Left kidney (tissue), 8 donors: ENCODE measurements around the gene TIMM21. TPM values are rescaled to one million over a fixed set of nuclear protein-coding genes. Genes with fewer than 3 reads are reported as not detected.
A peak's percentile ranks its signal among the peaks of the same experiment; 100 is the strongest.

Source experiments
- DNase-seq: peaks from one replicate; pipeline ENCODE4 v3.0.0-alpha.2; 2013
- long read RNA-seq, 8 donors: transcript quantifications; one replicate each; lab custom pipeline, GENCODE V29; 2026
- polyA plus RNA-seq: library from polyadenylated mRNA; unstranded; fragments of 120-200 nt; gene quantifications from one replicate; pipeline ENCODE4 v1.2.1, GENCODE V29; 2013; ENCODE audit not compliant: insufficient read length

Gene TIMM21, protein sequence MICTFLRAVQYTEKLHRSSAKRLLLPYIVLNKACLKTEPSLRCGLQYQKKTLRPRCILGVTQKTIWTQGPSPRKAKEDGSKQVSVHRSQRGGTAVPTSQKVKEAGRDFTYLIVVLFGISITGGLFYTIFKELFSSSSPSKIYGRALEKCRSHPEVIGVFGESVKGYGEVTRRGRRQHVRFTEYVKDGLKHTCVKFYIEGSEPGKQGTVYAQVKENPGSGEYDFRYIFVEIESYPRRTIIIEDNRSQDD
- 73.7 TPM for polyA plus RNA-seq
- long read RNA-seq, donor 1, transcript TIMM21-201 (6 exons, 3,095 nt), result major isoform, 10 of 22 reads
- long read RNA-seq, donor 1, transcript TIMM21-205 (3 exons, 579 nt), result minor isoform, 5 of 22 reads
- long read RNA-seq, donor 1, partial matches to known transcripts, result 5 of 22 reads
- long read RNA-seq, donor 1, other reads (novel, unspliced or antisense), result 0 of 22 reads
- long read RNA-seq, donor 2, transcript TIMM21-201 (6 exons, 3,095 nt), result major isoform, 13 of 22 reads
- long read RNA-seq, donor 2, partial matches to known transcripts, result 8 of 22 reads
- long read RNA-seq, donor 2, other reads (novel, unspliced or antisense), result 0 of 22 reads
- long read RNA-seq, donor 3, transcript TIMM21-201 (6 exons, 3,095 nt), result major isoform, 6 of 9 reads
- long read RNA-seq, donor 3, partial matches to known transcripts, result 0 of 9 reads
- long read RNA-seq, donor 3, other reads (novel, unspliced or antisense), result 0 of 9 reads
- long read RNA-seq, donor 4, partial matches to known transcripts, result 0 of 1 reads
- long read RNA-seq, donor 4, other reads (novel, unspliced or antisense), result 0 of 1 reads
- long read RNA-seq, donor 5, transcript TIMM21-201 (6 exons, 3,095 nt), result major isoform, 30 of 41 reads
- long read RNA-seq, donor 5, partial matches to known transcripts, result 6 of 41 reads
- long read RNA-seq, donor 5, other reads (novel, unspliced or antisense), result 0 of 41 reads
- long read RNA-seq, donor 6, transcript TIMM21-201 (6 exons, 3,095 nt), result major isoform, 9 of 14 reads
- long read RNA-seq, donor 6, partial matches to known transcripts, result 0 of 14 reads
- long read RNA-seq, donor 6, other reads (novel, unspliced or antisense), result 0 of 14 reads
- long read RNA-seq, donor 7, transcript TIMM21-201 (6 exons, 3,095 nt), result major isoform, 23 of 52 reads
- long read RNA-seq, donor 7, transcript TIMM21-206 (4 exons, 590 nt), result minor isoform, 8 of 52 reads
- long read RNA-seq, donor 7, partial matches to known transcripts, result 19 of 52 reads
- long read RNA-seq, donor 7, other reads (novel, unspliced or antisense), result 0 of 52 reads
- long read RNA-seq, donor 8, transcript TIMM21-201 (6 exons, 3,095 nt), result major isoform, 8 of 10 reads
- long read RNA-seq, donor 8, partial matches to known transcripts, result 0 of 10 reads
- long read RNA-seq, donor 8, other reads (novel, unspliced or antisense), result 0 of 10 reads

GRCh38 chr18:74147779-74148542, at the start of gene TIMM21, which contains the start of gene FBXO15:
TSS of gene TIMM21 (plus strand) at chr18:74148523. CDS start at chr18:74148809, 286 bp downstream.
TSS of gene FBXO15 (minus strand) at chr18:74147834. CDS start at chr18:74147785, 49 bp downstream.
- peak; percentile 95 for DNase-seq

DNA sequence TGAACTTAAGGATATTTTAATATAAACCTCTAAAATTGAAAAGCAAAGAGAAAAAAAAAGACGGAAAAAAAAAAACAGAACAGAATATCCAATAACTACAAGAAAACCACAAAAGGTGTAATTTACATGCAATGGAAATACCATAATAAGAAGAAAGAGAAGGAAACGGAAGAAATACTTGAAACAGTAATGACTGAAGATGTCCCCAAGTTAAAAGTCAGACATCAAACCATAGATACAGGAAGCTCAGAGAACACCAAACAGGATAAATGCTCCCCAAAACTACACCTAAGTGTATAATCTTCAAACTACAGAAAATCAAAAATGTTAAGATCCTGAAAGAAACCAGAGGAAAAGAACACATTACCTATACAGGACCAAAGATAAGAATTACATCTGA, 39.9 kb upstream of the TIMM21 start:
- no peak for DNase-seq

- no peak for DNase-seq
These were observed 38.2 kb upstream of the TIMM21 start for GRCh38 chr18:74110149-74110548.

GRCh38 chr18:74110976-74111375, 37.3 kb upstream of the TIMM21 start:
- no peak for DNase-seq

GRCh38 chr18:74113711-74114110, 34.6 kb upstream of the TIMM21 start:
- DNase-seq, result no peak

DNA sequence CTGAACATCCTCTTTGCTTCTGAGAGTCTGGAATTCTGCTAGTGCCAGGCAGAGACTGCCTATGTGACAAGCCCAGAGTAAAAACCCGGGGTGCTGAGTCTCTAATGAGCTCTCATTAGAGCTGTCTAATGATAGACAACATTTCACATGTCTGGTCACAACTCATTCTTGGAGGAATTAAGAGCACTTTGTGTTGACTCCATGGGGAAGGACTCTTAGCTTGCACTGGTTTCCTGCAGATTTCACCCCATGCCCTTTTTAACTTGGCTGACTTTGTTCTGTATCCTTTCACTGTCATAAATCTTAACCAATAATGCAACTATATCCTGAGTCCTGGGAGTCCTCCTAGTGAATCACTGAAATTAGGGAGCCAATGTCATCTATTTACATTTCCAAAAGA, 34.2 kb upstream of the TIMM21 start:
- DNase-seq, result no peak

DNA sequence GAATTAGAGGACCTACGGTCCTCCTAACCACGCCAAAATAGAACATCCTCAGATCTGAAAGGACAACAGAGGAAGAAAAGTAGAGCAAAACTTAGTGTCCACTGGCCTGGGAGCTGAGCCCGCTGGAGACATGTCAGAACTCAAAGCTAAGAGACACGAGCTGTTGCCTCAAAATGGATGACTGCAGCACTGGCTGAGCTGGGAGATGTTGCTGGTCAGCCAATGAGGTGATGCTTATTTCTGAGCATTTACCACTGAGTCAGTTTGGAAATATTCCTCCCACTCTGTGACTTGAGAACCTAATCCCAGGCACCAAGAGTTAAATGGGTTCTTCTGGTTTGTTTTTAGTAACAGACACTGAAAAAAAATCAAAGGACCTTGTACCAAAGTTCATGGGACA, 33.3 kb upstream of the TIMM21 start:
- no peak for DNase-seq

DNA sequence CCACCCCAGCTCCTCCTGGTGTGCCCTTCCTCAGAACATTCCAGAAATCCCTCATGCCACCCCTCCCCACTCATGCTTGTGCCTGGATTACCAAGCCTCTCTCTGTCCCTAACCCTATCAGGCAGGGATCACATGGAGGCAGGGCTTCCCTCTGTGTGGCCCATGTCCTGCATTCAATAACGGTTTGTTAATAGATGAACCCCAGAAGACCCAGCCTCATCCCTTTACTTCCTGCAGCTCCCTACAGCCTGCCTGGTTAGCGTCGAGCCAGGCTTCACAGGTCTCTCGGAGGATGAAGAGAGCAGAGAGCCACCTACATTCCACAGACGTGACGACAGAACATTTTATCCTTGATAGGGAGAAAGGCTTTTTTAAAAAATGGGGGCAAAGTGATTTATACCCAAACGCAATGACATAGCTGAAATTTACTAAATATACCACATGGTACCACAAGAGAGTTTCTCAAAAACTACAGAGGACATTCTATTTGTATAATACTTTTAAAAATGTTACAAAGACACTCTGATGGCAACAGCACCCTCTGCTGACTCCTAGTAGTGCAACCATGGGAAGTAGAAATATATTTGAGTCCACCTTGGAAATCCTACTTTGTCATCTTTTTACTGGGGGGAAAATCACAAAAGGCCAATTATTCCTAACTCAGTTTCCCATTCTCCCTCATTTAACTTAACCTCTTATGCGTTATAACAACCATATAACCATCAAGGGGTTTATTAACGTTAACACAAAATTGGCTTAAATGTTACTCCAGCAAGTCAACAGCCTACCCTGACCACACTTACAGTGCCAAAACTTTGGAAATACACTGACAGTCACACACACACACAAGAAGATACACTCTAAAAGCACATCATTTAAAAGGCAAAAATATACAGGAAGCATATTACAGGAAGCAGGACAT, 31.4 kb upstream of the TIMM21 start:
- DNase-seq, result peak; percentile 61

DNA sequence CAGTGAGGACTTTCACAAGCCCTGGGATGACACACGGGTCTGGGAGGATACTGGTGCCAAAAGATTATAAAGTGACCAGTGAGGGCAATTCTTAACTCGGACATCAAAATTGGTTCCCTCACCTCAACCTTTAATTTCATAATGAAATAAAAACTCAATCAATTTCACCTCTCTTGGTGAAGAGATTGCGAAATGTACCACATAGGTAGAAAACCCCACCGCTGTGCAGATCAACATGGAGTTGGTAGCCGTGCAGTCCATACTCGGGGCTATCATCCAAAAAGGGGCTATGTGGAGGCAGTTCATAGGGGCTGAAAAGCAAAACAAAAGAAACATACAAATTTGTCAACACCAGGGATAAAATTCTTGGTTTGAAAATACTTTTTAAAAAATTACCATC, 25.1 kb upstream of the TIMM21 start:
- DNase-seq, result no peak

GRCh38 chr18:74124642-74125041, 23.7 kb upstream of the TIMM21 start:
- no peak for DNase-seq

- DNase-seq, result no peak
These were observed 21.4 kb upstream of the TIMM21 start for GRCh38 chr18:74126684-74127655.

DNA sequence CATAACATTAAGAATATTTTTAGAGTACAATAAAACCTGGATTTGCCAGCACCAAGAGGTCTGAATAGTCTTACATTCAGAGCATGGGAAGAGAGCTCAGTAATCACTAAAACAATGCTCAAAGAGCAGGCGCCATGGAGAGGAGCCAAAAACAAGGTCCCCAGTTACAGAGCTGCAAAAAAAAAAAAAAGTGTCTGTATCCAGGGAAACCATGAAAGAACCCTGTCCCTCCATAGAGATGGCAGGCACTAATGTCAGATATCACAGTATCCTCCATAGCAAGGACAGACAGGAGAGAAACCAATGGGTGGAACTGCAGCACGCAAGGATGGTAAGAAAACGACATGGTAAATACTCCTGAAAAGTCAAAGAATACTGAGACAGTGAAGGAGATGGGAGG, 20.2 kb upstream of the TIMM21 start:
- no peak for DNase-seq

DNA sequence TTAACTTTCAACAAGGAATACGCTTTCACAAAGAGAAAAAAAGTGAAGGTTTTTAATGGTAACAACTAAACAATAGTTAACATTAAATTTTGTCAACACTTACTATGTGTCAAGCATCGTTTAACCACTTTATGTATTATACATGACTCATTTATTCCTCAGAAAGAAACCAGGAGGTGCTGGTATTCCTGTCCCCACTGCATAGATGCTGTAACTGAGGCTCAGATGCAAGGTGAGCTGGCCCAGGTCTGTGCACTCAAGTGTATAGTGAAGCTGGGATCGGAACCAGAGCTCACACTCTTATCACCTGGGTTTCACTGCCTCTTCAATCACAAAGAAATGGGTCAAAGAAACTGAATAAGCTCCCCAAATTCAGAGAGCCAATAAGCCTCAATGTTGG, 17.2 kb upstream of the TIMM21 start:
- DNase-seq, result no peak

DNA sequence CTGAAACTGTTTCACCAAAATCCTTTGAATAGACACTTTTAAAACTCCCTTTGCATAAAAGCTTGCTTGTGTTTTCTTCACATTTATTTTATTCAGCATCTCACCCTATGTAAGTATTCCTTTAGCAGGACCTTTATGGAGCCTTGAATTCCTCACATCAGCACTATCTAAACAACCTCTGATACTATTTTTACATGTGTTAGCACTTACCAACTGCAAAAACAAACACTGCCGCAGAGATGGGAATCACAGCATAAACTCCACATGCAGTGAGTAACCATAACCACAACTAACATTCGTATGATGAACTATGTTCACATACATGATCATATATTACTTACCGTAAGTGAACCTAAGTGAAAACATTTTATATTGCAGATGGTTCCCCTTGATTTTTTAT, 16.1 kb upstream of the TIMM21 start:
- no peak for DNase-seq

- DNase-seq, result no peak
These were observed 10.3 kb upstream of the TIMM21 start for GRCh38 chr18:74137920-74138538.

DNA sequence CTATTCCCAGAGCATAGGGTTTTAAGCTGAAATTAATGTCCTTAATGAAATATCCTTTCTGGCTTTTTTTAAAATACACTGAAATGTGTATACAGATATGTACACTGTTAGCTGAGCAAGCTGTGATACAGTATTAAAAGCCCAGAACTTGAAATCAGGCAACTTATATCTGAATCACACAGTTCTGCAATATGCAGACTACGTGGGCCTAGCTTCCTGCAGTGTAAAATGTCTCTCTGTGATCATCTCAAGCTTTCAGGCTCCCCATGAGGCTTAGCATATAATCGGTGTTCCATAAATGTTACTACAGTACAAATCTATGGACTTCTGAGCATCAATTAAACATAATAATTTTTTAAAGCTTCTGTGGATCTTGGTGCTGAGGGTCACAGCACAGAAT, 8.9 kb upstream of the TIMM21 start:
- no peak for DNase-seq

DNA sequence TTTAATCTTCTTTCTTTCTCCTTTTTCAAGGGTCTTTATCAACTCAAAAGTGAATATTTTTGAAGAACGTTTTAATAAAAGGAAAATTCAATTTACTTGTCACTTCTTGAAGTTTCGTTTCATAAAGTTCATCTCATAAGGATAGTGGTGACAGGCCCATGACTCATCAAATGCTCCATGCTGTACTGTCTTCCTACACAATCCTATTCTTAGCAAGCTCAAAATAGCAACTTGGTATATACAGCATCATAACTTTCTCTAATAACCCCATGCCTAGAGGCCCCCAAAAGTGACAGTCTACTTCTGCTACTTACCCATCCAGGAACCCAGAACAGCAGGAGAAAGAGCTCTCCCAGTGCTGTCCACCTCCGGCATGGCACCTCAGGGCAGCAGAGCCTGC, 8.4 kb upstream of the TIMM21 start:
- DNase-seq, result no peak

DNA sequence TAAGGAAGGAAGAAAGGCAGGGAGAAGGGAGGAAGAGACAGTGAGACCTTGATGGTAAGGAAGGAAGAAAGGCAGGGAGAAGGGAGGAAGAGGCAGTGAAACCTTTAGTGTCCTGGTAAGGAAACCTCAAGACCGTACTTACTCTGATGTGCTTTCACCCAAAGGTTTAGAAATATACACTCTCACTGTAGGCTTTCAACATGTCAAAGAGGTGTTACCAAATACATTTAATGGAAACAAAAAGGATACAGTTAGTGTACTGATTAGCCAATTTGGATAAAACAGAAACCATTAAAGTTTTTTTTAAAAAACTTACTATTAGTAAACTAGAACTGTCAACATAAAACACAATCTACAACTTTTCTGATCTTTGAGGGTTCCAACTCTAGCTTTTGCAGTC, 7.7 kb upstream of the TIMM21 start:
- DNase-seq, result no peak
